Coronary artery (tissue), 2 donors: Measurements from ENCODE around the gene SPTA1.

ENCODE experiments used
- DNase-seq: peaks from one replicate; pipeline ENCODE4 v3.0.0-alpha.2; 2017; ENCODE audit warnings: low spot score
- H3K27ac ChIP-seq, 2 donors: fragments of 200-600 bp; sonication (generic); one replicate each; pipeline ENCODE4 v1.5.1; 2016 to 2019
- H3K4me3 ChIP-seq: fragments of 200-600 bp; sonication (generic); 2 replicates; pipeline ENCODE4 v1.5.1; 2016; ENCODE audit warnings: mild to moderate bottlenecking, moderate library complexity
- CTCF ChIP-seq: fragments of 200-600 bp; sonication (generic); IDR thresholded peaks from one replicate; pipeline ENCODE4 v1.5.1; 2019; ENCODE audit warnings: antibody characterized with exemption

Gene SPTA1

GRCh38 chr1:158583962-158584361 lies 102.6 kb downstream of the SPTA1 start:
- Histone ChIP-seq H3K27ac (no peak overlapping the region), H3K4me3 (no peak overlapping the region)
- no peak for TF ChIP-seq CTCF
- no peak for DNase-seq

DNA sequence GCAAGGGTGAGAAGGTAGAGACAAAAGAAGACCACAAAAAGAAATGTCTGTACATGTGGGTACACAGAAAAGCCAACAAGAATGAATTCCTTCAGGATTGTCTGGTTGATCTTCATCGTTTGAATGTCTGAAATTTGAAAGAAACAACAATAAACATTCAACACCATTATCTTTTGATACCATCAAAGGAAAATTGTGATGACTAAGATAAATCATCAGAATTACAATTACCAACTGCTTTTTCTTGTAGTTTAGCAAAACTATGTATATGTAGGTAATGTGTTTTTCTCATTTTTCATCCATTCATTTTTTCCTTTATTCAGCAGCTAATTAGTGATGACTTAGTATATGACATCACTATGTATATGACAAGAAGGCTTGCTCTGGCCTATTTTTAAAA lies 106.8 kb downstream of the SPTA1 start, which contains the start of gene OR10X1:
OR10X1 (minus strand) TSS at position 167 of the 400 bp plus-strand sequence; CDS start at position 167, 0 bp downstream.
- no peak within 1 kb of the TSS for H3K27ac ChIP-seq
- H3K4me3 ChIP-seq, result no peak within 1 kb of the TSS
- DNase-seq, result no peak
- TF ChIP-seq CTCF, result no peak

DNA sequence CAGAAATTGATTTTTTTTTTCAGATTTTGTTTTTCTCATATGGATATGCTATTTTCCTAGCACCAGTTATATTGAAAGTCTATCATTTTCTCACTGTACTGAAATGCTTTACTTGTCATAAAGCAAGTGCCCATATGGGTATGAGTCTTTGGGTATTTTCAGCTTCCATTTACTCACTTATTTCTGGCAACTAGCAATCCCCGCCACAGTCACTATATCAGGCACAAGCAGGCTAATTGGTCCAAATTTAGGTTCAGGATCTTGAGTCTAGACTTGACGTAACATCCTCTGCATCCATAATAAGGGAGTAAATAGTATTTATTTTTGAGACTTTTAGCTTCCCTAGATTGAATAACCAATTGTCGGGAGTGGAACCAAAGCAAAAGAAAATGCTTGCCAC lies 109.0 kb downstream of the SPTA1 start:
- Histone ChIP-seq H3K27ac (no peak overlapping the region), H3K4me3 (no peak overlapping the region)
- no peak for DNase-seq
- no peak for TF ChIP-seq CTCF

- TF ChIP-seq CTCF, result no peak
- Histone ChIP-seq H3K4me3 (no peak overlapping the region), H3K27ac (no peak overlapping the region)
- no peak for DNase-seq
These were observed 114.3 kb downstream of the SPTA1 start for GRCh38 chr1:158572226-158572625.

- no peak for TF ChIP-seq CTCF
- DNase-seq, result no peak
- no peak within 1 kb of the TSS for H3K4me3 ChIP-seq
- H3K27ac ChIP-seq, result no peak within 1 kb of the TSS
These were observed 116.0 kb downstream of the SPTA1 start, which contains the start of gene OR6P1 for GRCh38 chr1:158570480-158570879. OR6P1 (minus strand) TSS chr1:158570580; CDS start chr1:158563604, 6,976 bp downstream.

DNA sequence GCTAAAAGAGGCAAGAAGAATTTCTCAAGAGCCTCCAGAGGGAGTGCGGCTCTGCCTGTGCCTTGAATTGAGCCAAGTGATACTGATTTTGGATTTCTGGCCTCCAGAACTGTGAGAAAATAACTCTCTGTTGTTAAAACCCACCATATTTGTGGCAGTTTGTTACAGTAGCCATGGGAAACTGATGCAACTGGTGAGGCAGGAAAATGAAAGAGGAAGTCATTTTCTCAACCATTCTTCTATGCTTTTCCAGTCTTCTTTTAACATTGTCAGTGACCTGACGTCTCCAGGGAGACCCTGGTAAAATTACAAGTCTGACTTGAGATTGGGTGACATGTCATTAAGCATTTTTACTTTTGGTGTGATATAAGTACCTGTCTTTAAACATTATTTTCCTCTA lies 121.9 kb downstream of the SPTA1 start:
- no peak overlapping the region for H3K4me3 ChIP-seq
- no peak for TF ChIP-seq CTCF
- DNase-seq, result no peak
- no peak overlapping the region for H3K27ac ChIP-seq

DNA sequence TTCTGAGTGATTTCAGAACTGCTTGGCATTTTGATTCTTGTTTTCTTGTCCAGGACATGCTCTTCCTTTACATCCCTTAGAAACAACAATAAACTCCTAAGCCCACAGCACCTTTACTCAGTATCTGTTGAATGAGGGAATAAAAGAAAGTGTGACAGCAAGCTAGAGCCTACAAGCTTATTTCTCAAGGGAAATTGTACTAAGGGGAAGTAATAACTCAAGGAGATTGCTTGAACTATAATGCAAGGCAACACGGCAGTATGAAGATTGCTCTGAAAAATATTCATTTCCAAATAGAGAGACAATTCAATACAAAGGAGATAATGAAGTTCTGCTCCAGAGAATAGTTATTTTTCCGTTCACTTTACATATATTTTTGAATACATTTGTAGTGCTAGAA lies 122.7 kb downstream of the SPTA1 start:
- DNase-seq, result no peak
- no peak for TF ChIP-seq CTCF

More for the DNA sequence above, 122.7 kb downstream of the SPTA1 start:
- Histone ChIP-seq H3K4me3 (no peak overlapping the region), H3K27ac (no peak overlapping the region)
